GM19467 (cell line): ENCODE data around the gene FAP.
A peak's percentile ranks its signal among the peaks of the same experiment; 100 is the strongest.

ENCODE experiments used
- ATAC-seq: cut with Tn5 transposase; IDR thresholded peaks from one replicate; pipeline ENCODE4 v1.9.1; 2021; ENCODE audit warnings: mild to moderate bottlenecking, moderate library complexity; ENCODE audit not compliant: unreplicated experiment

Gene FAP

GRCh38 chr2:162196638-162197037, 46.6 kb downstream of the FAP start:
- no peak for ATAC-seq

DNA sequence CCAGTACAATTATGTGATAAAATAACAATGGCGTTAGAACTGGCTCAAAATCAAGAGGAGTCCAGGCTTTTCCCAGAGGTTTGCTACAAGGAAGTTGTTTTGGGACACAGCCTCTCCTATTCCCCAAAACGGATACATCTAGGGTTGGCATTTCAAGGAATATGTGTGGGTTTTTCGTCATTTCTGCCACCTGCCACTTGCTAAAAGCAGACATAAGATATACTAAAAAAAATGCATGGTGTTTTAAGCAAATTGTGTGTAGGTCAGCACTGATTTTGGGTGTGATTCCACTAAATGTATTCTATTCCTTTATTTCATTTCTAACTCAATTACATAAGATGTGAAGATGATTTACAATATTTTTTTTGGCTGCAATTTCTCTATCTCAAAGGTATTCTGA, 54.8 kb downstream of the FAP start:
- no peak for ATAC-seq

DNA sequence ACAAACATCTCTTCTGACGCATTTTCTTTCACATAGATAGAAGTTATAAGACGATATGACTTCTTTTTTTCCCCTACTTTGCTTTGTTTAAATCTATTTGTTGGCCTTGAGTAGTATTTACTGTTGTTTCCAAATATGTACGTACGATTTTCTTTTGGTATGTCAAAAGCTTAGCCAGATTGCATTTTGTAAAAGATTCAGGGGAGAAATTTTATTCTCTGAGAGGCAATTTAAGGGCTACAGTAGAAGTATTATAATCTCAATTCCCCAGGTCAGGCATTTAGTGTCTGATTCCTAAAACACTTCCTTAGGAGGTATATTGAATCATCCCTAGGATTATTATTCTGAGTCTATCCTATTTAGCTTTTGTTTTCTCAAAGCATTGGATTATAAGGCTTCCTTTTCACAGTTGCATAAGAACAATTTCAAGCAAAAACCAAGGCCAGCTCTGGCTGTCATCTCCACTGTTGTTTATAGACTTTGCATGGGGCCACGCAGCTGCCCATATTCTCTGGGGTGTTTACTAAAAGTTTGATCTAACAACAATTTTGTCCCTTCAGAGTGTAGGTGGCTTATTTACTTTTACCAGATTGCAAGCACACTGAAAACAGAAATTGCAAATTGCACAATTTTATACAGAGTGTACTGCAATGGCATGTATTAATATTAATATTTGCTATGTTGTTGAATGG, 57.6 kb downstream of the FAP start:
- no peak for ATAC-seq

- ATAC-seq, result no peak
Measured at GRCh38 chr2:162184821-162185450, 58.3 kb downstream of the FAP start.

- ATAC-seq, result no peak
Measured at GRCh38 chr2:162184359-162184758, 58.9 kb downstream of the FAP start.

DNA sequence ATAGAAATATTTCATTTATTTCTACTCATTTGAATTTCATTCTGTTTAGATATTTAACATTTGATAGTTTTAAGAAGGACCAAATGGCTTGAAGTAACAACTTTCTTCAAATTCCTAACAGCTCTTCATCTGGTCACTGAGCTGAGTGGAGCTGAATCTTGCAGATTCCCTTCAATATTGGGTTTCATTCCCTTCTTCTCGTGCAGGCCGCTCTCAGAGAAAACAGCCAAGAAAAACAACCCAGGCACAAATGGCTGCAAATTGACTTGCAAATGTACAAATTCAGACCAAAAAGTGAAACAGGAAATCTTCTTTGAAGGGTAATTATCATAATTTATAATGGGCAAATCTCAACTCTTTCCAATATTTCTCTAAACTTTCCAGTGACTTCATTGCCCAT, 60.9 kb downstream of the FAP start:
- no peak for ATAC-seq

DNA sequence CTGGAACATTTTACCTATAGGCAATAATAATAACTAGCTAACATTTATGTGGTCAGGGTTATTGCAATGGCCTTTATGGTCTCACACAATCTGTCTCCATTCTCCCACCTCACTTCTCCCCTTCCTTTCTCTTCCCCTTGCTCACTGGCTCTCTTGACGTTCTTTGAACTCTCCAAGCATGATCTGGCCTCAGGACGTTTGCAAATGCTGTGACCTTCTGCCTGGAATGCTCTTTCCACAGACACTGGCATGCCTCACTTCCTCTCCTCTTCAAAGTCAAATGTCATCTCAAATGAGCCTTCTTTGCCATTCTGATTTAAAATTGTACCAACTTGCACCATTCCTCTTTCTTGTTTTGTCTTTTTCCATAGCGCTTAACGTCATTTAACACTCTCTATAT, 65.9 kb downstream of the FAP start:
- no peak for ATAC-seq

GRCh38 chr2:162175714-162176113, 67.5 kb downstream of the FAP start:
- no peak for ATAC-seq

DNA sequence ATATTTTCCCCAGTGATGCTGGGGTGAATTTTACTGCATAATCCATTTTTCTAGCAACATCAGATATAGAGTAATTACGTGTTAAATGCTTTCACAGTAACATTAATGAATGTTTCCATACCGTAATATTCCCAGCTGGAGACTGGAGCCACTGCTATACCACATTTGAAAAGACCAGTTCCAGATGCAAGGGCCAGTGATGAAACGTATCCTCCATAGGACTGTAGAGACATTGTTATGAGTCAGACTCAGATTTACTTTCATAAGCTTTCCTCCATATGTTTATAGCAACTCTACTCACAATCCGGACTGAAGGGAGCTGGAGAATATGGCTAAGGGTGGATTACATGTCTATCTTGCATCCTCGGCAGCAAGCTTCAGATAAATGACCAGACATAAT, 68.5 kb downstream of the FAP start:
- ATAC-seq, result no peak

DNA sequence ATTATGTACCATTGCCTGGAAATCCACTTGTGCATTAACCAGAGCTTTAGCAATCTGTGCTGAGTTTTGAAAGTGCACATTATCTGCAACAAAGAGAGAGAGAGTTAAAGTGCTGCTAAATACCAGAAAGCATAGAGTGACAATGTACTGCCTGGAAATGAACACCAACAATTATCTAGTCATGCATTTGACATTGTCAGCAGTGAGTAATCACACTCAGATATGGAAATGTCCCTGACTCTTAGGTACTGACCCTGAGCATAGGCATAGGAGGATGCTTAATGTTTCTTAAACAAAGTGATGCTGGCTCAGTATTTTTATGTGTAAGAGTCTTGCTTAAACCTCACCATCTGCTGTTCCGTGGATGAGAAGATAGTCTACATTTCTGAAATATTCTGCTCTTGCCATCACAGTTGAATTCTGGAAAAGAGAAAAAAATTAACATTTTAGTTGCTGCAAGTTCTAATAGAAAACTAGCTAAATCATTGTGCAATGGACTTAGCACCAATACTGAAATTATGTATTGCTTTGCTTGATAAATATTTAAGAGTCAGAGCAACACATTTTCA, 70.4 kb downstream of the FAP start:
- no peak for ATAC-seq

GRCh38 chr2:162166745-162167144, 76.5 kb downstream of the FAP start:
- no peak for ATAC-seq

DNA sequence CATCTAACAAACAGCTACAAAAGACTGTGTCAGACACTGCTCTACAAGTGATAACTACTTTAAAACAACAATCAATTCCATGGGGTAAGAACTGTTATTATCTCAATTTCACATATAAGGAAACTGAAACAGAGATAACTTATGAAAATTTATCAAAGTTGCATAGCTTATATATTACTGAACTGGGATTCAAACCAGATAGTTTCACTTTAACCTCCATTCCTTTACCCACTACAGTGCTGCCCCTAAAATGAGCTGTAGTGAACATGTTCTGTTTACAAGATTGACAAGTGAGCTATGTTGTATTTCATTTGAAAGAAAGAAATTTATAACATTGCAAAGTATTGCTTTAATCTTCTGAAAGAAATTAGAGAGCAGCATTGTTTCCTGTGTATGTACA, 77.1 kb downstream of the FAP start:
- ATAC-seq, result no peak

- no peak for ATAC-seq
Measured at GRCh38 chr2:162164802-162165201, 78.4 kb downstream of the FAP start.

- ATAC-seq, result no peak
Measured at GRCh38 chr2:162159446-162159845, 83.8 kb downstream of the FAP start.

GRCh38 chr2:162156149-162156548, 87.1 kb downstream of the FAP start:
- ATAC-seq, result no peak

DNA sequence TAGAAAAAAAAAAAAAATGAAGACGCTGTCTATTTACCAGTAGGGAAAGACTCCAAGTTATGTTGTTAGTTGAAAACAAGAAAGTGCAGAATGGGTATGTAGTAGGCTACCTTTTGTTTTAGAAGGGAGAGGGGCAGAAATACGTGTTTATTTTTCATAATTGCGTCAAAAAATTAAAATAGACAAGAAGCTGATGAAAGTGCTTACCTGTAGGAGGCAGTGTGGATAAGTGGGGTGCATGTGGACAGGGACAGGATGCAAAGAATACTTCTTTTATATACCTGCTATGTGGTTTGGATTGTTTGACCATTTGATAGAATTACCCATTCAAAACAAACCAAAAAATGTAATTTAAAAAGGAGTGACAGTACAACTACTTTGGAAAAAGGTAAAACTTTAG, 88.2 kb downstream of the FAP start:
- ATAC-seq, result no peak

DNA sequence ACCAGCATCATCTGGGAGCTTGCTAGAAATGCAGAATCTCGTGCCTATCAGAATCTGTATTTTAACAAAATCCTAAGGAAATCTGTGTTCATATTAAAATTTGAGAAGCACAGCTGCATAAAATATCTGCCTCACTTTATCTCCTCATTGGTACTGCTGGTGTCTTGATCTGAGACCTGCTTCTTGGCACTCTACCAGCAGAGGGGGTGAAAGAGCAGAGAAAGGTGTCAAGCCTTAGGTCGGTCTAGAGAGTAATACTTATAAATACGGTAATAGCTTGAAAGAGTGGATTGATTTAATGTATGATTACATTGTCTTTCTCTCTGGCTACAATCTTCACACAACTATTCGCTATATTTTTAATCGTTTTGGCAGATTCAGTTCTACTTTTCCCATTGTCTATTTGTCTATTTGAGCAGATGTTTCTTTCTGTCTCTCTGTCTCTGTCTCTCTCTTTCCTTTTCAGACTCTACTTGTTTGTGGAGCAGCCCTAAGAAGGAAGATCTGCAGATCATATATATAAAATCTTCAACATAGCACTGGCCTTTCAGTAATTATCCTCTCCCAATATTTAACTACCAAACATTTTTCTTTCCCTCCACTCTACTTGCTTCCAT, 89.5 kb downstream of the FAP start:
- peak; percentile 99 for ATAC-seq

DNA sequence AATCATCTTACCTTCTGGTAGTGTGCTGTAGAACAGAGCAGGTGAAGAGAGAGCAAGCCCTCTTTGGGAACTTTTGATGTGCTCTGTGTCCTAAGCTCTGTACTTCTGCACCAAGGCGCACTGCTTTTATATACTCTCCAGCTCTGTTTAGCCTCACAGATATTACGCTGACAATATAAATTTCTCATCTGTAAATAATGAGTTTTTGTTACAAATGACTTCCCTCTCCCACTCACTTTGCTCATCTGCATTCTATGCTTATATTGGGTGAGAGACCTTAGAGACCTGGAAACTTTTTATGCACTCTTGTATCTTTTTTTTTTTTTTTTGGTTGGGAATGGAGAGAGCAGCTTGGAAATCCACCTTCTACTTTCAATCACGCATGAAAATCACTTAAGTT, 91.1 kb downstream of the FAP start, which contains the start of gene GCG:
Gene GCG, minus strand, starts transcription at position 101 of the 400 bp plus-strand sequence. CDS start 3,069 bp downstream, outside the sequence.
- ATAC-seq, result no peak

DNA sequence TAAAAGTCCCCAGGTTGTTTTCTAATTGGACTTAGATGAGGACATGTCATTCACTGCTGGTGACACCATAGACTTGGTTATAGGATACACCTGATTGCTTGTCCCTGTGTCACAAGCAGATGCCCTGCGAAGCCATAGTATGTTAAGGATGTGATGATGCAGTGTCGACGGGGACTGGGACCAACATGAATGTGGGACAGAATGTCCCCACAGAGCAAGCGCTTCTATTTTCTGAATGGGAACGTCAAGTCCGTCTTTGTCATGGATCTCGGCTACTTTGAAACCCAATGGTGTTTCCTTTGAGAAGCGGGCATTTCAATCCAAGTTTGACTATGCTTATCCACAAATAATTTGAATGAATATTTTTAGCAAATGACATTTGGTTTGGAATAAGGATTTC, 93.3 kb downstream of the FAP start:
- no peak for ATAC-seq

- no peak for ATAC-seq
Measured at GRCh38 chr2:162149466-162149865, 93.8 kb downstream of the FAP start.

DNA sequence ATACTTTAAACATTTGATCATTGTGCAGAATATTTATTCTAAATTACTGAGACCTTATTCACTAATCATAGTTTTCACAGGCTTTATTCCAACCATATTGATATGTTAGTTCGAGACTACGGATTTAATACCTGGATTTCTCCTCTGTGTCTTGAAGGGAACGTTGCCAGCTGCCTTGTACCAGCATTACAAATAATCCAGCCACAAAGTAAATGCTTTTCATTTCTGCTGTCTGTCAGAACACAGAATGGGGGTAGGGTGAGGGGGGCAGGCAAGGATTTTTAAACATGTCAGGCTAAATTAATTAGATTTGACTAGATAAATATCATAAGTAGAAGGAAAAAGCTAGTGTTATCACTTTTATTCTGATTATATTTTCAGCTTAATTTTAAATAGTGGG, 94.3 kb downstream of the FAP start:
- no peak for ATAC-seq

DNA sequence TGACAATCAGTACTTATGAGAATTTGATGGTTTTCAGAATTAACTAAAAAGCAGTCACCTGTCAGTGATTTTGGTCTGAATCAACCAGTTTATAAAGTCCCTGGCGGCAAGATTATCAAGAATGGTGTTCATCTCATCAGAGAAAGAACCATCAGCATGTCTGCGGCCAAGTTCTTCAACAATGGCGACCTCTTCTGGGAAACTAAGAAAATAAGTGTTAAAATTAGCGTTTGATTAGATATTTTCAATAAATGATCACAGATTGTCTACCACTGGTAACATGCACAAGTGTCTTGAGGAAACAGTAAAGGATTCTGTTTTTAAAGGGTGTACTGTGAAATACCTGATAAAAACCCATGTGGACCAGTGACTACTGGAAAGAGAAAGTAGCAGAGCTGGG, 99.3 kb downstream of the FAP start:
- ATAC-seq, result no peak
